Tibial nerve (tissue), 4 donors: ENCODE data around the gene IL11RA.

Source experiments
- EP300 ChIP-seq, 2 donors: sonication (generic); formaldehyde crosslinking; IDR thresholded peaks; one replicate each; pipeline ENCODE4 v1.6.1; 2017; ENCODE audit warnings: antibody characterized with exemption in 2 of 2, mild to moderate bottlenecking in 1 of 2
- TF ChIP-seq, protein P1 (sequence below), 5 experiments: fragments of 200-600 bp in 3 of 5; fragments of 450-650 bp in 2 of 5; sonication (generic) in 3 of 5; IDR thresholded peaks; one replicate each; pipeline ENCODE4 v1.5.1; 2016 to 2019; ENCODE audit warnings: antibody characterized with exemption in 5 of 5, mild to moderate bottlenecking in 3 of 5, moderate library complexity in 2 of 5

DNA sequence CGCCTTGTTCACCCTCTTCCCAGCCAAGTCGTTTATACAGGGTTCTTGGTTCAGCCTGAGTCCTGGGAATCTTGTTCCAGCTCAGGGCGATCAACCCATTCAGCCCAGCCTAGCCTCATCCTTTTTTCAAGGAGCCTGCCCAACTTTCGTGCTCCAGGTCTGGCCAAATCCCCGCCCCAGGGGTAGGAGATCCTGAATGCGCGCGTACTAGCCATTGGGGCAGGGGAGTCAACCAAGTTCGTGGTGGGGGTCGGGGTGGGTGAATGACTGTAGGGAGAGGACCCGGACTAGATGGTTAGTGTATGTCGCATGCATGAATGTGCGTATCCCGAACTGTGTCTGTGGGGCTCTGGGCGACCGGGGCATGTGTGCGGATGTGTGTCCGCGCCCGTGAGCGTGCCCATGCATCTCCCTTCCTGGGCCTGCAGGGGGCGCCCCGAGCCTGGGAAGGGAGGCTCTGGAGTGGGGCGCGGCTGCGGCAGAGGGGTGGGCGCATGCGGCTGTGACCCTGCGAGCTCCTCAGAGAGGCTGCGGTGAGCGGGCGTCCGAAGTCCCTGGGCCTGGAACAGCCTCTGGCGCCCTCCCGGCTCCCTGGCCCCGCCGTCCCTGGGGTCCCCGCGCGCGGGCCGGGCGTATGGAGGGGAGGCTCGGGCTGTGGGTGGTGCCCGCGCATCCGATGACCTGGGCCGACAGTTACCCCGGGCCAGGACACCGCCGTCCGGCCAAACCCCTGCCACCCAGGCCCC lies 49.2 kb downstream of the IL11RA start:
- TF ChIP-seq, protein P1, sequence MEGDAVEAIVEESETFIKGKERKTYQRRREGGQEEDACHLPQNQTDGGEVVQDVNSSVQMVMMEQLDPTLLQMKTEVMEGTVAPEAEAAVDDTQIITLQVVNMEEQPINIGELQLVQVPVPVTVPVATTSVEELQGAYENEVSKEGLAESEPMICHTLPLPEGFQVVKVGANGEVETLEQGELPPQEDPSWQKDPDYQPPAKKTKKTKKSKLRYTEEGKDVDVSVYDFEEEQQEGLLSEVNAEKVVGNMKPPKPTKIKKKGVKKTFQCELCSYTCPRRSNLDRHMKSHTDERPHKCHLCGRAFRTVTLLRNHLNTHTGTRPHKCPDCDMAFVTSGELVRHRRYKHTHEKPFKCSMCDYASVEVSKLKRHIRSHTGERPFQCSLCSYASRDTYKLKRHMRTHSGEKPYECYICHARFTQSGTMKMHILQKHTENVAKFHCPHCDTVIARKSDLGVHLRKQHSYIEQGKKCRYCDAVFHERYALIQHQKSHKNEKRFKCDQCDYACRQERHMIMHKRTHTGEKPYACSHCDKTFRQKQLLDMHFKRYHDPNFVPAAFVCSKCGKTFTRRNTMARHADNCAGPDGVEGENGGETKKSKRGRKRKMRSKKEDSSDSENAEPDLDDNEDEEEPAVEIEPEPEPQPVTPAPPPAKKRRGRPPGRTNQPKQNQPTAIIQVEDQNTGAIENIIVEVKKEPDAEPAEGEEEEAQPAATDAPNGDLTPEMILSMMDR (IDR thresholded peaks at IDR 0.05), result peak; percentile 88 to 96 (median 91)
- peak in 1 of 2 donors; percentile 15 for TF ChIP-seq EP300 (IDR thresholded peaks at IDR 0.05)
